DND-41 (cell line): ENCODE measurements around the gene SNRNP27.
"Not testable (repeated sequence)": the region's sequence is repeated elsewhere in the genome, so short reads cannot be mapped to it uniquely, and the experiment has no call there.

Experiments used
- ATAC-seq: fragments of 200-7000 bp; cut with Tn5 transposase; 3 replicates; pipeline ENCODE4 v1.9.1; 2021; ENCODE audit warnings: low read depth; ENCODE audit not compliant: insufficient read depth
- DNase-seq: peaks from one replicate; pipeline ENCODE4 v3.0.0-alpha.2; 2020
- H2AFZ ChIP-seq: 2 replicates; pipeline ENCODE4 v1.6.0; 2012; ENCODE audit warnings: low read depth, low read length
- H3K27ac ChIP-seq: 2 replicates; pipeline ENCODE4 v1.5.1; 2012; ENCODE audit warnings: low read length, inconsistent platforms
- H3K27me3 ChIP-seq: fragments of 200-600 bp; sonication (generic); 2 replicates; pipeline ENCODE4 v1.6.0; 2012; ENCODE audit warnings: low read length, mild to moderate bottlenecking, inconsistent platforms; ENCODE audit not compliant: insufficient read depth, poor library complexity
- H3K36me3 ChIP-seq: 2 replicates; pipeline ENCODE4 v1.5.1; 2012; ENCODE audit warnings: low read length, inconsistent platforms; ENCODE audit not compliant: insufficient read depth
- H3K4me1 ChIP-seq: 2 replicates; pipeline ENCODE4 v1.5.1; 2012; ENCODE audit warnings: mild to moderate bottlenecking, low read length; ENCODE audit not compliant: insufficient read depth
- H3K4me2 ChIP-seq: 2 replicates; pipeline ENCODE4 v1.6.0; 2012; ENCODE audit warnings: mild to moderate bottlenecking, moderate library complexity, low read length, inconsistent platforms; ENCODE audit not compliant: insufficient read depth
- H3K4me3 ChIP-seq, 2 experiments: fragments of 200-600 bp in 1 of 2; shearing (Covaris generic) in 1 of 2; 2 replicates each; pipeline ENCODE4 v1.5.1; 2012 to 2016; ENCODE audit warnings: inconsistent platforms in 2 of 2, low read length in 2 of 2, mild to moderate bottlenecking in 2 of 2, low read depth in 1 of 2, moderate library complexity in 1 of 2
- H3K79me2 ChIP-seq: 2 replicates; pipeline ENCODE4 v1.6.0; 2012; ENCODE audit warnings: low read length, inconsistent platforms; ENCODE audit not compliant: insufficient read depth
- H3K9ac ChIP-seq: 2 replicates; pipeline ENCODE4 v1.6.0; 2012; ENCODE audit warnings: low read depth, mild to moderate bottlenecking, inconsistent platforms, low read length, moderate library complexity
- H3K9me3 ChIP-seq: 2 replicates; pipeline ENCODE4 v1.5.1; 2012; ENCODE audit warnings: low read length, moderate library complexity, mild to moderate bottlenecking, inconsistent platforms; ENCODE audit not compliant: insufficient read depth, severe bottlenecking
- H4K20me1 ChIP-seq: 2 replicates; pipeline ENCODE4 v1.6.0; 2012; ENCODE audit warnings: low read length; ENCODE audit not compliant: insufficient read depth
- EZH2 ChIP-seq: IDR thresholded peaks from 3 replicates; pipeline ENCODE4 v1.6.1; 2012; ENCODE audit warnings: borderline replicate concordance, low read depth, mild to moderate bottlenecking, moderate library complexity, low read length, inconsistent platforms; ENCODE audit not compliant: severe bottlenecking
- TF ChIP-seq, protein P1 (sequence below): IDR thresholded peaks from 2 replicates; pipeline ENCODE4 v1.5.1; 2012; ENCODE audit warnings: borderline replicate concordance, low read length, moderate library complexity, mild to moderate bottlenecking; ENCODE audit not compliant: poor library complexity, severe bottlenecking; ENCODE audit errors: extremely low read depth

The SNRNP27 gene

DNA sequence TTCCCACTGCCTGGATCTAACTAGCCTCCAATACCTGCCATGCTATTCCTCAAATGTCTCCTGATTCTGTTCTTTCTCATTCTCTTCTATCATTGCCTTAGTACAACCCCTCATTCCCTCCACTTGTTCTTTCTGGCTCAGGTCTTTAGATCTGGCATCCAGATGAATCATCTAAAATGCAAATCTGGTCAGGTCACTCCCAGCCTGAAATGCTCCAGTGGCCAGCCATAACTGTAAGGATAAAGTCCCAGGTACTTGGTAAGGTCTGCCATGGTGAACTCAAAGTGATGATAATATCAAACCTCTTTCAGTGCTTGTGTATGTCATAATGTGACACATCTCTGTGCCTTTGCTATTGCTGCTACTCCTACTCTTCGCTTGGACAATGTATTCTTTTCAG, 2.9 kb upstream of the SNRNP27 start:
- Histone ChIP-seq H3K9ac (no peak overlapping the region), H3K4me2 (no peak overlapping the region), H3K4me3 (no peak overlapping the region), H4K20me1 (no peaks in the 10 kb centered on the region), H3K4me1 (peaks cover 22% of the 10 kb centered on the region), H3K36me3 (peaks cover 11% of the 10 kb centered on the region), H3K9me3 (no peaks in the 10 kb centered on the region), H3K27me3 (no peaks in the 10 kb centered on the region), H2AFZ (no peak overlapping the region), H3K79me2 (peaks cover 24% of the 10 kb centered on the region), H3K27ac (no peak overlapping the region)
- DNase-seq (no peak), ATAC-seq (no peak)
- no peak for TF ChIP-seq EZH2
- TF ChIP-seq, protein P1, sequence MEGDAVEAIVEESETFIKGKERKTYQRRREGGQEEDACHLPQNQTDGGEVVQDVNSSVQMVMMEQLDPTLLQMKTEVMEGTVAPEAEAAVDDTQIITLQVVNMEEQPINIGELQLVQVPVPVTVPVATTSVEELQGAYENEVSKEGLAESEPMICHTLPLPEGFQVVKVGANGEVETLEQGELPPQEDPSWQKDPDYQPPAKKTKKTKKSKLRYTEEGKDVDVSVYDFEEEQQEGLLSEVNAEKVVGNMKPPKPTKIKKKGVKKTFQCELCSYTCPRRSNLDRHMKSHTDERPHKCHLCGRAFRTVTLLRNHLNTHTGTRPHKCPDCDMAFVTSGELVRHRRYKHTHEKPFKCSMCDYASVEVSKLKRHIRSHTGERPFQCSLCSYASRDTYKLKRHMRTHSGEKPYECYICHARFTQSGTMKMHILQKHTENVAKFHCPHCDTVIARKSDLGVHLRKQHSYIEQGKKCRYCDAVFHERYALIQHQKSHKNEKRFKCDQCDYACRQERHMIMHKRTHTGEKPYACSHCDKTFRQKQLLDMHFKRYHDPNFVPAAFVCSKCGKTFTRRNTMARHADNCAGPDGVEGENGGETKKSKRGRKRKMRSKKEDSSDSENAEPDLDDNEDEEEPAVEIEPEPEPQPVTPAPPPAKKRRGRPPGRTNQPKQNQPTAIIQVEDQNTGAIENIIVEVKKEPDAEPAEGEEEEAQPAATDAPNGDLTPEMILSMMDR = no peak

DNA sequence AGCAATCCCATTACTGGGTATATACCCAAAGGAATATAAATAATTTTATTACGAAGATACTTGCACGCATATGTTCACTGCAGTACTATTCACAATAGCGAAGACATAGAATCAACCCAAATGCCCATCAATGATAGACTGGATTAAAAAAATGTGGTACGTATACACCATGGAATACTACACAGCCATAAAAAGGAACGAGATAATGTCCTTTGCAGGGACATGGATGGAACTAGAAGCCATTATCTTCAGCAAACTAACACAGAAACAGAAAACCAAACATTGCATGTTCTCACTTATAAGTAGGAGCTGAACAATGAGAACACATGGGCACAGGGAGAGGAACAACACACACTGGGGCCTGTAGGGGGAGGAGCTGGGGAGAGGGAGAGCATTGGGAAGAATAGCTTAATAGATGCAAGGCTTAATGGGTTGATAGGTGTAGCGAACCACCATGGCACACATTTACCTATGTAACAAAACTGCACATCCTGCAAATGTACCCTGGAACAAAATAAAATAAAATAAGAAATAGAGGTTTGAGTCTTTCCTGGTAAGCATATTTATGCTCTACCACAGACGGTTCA, 825 bp upstream of the SNRNP27 start:
- ATAC-seq, H3K9me3 ChIP-seq, H3K27me3 ChIP-seq, H4K20me1 ChIP-seq: not testable (repeated sequence)
- H3K79me2 ChIP-seq = peaks cover 45% of the 10 kb centered on the region
- peak overlapping the region; percentile 82; the same call in 1 of the 2 replicates for H3K27ac ChIP-seq
- H3K36me3 ChIP-seq = peaks cover 31% of the 10 kb centered on the region
- H3K4me3 ChIP-seq = peak overlapping the region in 1 of 2 experiments; percentile 85; a peak in 1 of 4 replicates
- DNase-seq = peak; percentile 32
- TF ChIP-seq, protein P1 = peak; percentile 19
- peak overlapping the region; percentile 75 for H3K4me2 ChIP-seq
- H3K4me1 ChIP-seq = peaks cover 30% of the 10 kb centered on the region
- peak overlapping the region; percentile 79 for H3K9ac ChIP-seq
- peak overlapping the region; percentile 87 for H2AFZ ChIP-seq

DNA sequence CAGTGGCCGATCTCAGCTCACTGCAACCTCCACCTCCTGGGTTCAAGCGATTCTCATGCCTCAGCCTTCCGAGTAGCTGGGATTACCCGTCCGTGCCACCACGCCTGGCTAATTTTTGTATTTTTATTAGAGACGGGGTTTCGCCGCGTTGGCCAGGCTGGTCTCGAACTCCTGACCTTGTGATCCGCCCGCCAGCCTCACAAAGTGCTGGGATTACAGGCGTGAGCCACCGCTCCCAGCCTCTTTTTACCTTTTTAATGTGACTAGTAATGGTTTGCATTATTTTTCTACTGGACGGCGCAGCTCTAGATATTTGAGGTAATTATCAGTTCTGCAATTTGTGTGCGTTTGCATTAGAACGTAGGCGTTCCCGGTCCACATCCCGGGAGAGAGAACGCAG, 981 bp downstream of the SNRNP27 start:
- Histone ChIP-seq H3K36me3 (peaks cover 49% of the 10 kb centered on the region), H3K4me3 (peak overlapping the region; percentile 85 to 94; a peak in 3 of 4 replicates), H3K4me1 (peaks cover 30% of the 10 kb centered on the region), H3K79me2 (peaks cover 59% of the 10 kb centered on the region), H3K4me2 (peak overlapping the region; percentile 75), H3K9ac (peak overlapping the region; percentile 79)
- not testable (repeated sequence) for H2AFZ ChIP-seq, H3K9me3 ChIP-seq, H3K27me3 ChIP-seq, ATAC-seq, DNase-seq, H4K20me1 ChIP-seq, H3K27ac ChIP-seq

DNA sequence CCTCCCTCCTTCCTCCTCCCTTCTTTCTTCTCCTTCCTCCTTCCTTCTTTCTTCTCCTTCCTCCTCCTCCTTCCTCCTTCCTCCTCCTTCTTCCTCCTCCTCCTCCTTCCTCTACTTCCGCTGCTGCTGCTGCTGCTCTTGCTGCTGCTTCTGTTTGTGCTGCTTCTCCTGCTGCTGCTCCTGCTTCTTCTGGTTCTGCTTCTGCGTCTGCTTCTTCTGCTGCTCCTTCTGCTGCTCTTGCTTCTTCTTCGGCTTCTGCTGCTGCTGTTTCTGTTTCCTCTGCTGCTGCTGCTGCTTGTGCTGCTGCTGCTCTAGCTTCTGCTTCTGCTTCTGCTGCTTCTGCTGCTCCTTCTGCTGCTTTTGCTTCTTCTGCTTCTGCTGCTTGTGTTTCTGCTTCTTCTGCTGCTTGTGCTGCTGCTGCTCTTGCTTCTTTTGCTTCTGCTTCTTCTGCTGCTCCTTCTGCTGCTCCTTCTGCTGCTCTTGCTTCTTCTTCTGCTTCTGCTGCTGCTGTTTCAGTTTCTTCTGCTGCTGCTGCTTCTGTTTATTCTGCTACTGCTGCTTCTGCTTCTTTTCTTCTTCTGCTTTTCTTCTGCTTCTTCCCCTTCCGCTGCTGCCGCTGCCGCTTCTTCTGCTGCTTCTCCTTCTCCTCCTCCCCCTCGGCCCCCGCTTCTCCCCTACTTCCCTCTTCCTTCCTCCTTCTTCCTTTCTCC, 8.6 kb downstream of the SNRNP27 start:
- Histone ChIP-seq H3K36me3 (peaks cover 89% of the 10 kb centered on the region), H3K27ac (no peak overlapping the region)

More for the DNA sequence above, 8.6 kb downstream of the SNRNP27 start:
- no peak overlapping the region for H2AFZ ChIP-seq
- H3K27me3 ChIP-seq = no peaks in the 10 kb centered on the region
- ATAC-seq (no peak), DNase-seq (no peak)
- H3K79me2 ChIP-seq = peaks cover 41% of the 10 kb centered on the region
- H3K9ac ChIP-seq = no peak overlapping the region
- H3K4me1 ChIP-seq = peaks cover 3% of the 10 kb centered on the region; the same call in 1 of the 2 replicates
- no peak overlapping the region for H3K4me2 ChIP-seq
- TF ChIP-seq EZH2 = no peak
- TF ChIP-seq, protein P1 = no peak
- H3K4me3 ChIP-seq = no peak overlapping the region
- peaks cover 4% of the 10 kb centered on the region; the same call in 1 of the 2 replicates for H4K20me1 ChIP-seq
- no peaks in the 10 kb centered on the region for H3K9me3 ChIP-seq
